ENCODE results near the gene STRN3.

DNA sequence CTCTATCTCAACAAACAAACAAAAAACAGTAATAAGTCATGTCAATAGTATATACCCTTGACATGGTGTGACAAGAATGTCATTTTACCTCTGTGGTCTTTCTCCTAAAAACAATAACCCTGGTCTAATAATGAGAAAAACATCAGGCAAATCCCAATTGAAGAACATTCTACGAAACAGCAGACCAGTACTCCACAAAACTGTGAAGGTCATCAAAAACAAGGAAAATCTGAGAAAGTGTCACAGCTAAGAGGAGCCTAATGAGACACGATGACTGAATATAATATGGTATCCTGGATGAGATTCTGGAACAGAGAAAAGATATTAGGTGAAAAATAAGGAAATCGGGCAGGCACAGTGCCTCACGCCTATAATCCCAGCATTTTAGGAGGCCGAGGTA lies 157.4 kb downstream of the STRN3 start:
- TF ChIP-seq POLR2A (IDR thresholded peaks at IDR 0.05) (no peak), POLR2AphosphoS5 (IDR thresholded peaks at IDR 0.05; ENCODE audit: insufficient read depth in 1 of 2, low read depth in 1 of 2) (no peak)
- TF ChIP-seq, protein P1, sequence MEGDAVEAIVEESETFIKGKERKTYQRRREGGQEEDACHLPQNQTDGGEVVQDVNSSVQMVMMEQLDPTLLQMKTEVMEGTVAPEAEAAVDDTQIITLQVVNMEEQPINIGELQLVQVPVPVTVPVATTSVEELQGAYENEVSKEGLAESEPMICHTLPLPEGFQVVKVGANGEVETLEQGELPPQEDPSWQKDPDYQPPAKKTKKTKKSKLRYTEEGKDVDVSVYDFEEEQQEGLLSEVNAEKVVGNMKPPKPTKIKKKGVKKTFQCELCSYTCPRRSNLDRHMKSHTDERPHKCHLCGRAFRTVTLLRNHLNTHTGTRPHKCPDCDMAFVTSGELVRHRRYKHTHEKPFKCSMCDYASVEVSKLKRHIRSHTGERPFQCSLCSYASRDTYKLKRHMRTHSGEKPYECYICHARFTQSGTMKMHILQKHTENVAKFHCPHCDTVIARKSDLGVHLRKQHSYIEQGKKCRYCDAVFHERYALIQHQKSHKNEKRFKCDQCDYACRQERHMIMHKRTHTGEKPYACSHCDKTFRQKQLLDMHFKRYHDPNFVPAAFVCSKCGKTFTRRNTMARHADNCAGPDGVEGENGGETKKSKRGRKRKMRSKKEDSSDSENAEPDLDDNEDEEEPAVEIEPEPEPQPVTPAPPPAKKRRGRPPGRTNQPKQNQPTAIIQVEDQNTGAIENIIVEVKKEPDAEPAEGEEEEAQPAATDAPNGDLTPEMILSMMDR (IDR thresholded peaks at IDR 0.05) = no peak

Data from vagina (tissue), 2 donors.